IPS-18a (cell line): ENCODE results near the gene SH2D1A.
"Not testable (repeated sequence)": the region's sequence is repeated elsewhere in the genome, so short reads cannot be mapped to it uniquely, and the experiment has no call there.

Experiments used
- H3K27ac ChIP-seq: one replicate; pipeline ENCODE4 v1.5.1; 2013; ENCODE audit warnings: low read length
- H3K27me3 ChIP-seq: one replicate; pipeline ENCODE4 v1.6.1; 2013; ENCODE audit warnings: mild to moderate bottlenecking, low read length; ENCODE audit not compliant: control insufficient read depth, insufficient read depth
- H3K36me3 ChIP-seq: one replicate; pipeline ENCODE4 v1.6.1; 2013; ENCODE audit warnings: low read depth, low read length; ENCODE audit not compliant: control insufficient read depth
- H3K4me1 ChIP-seq: one replicate; pipeline ENCODE4 v1.6.1; 2013; ENCODE audit warnings: low read depth, low read length; ENCODE audit not compliant: control insufficient read depth
- H3K4me3 ChIP-seq: one replicate; pipeline ENCODE4 v1.5.1; 2013; ENCODE audit warnings: low read length
- H3K9ac ChIP-seq: one replicate; pipeline ENCODE4 v1.6.1; 2013; ENCODE audit warnings: mild to moderate bottlenecking, low read length, moderate library complexity
- H3K9me3 ChIP-seq: one replicate; pipeline ENCODE4 v1.6.1; 2013; ENCODE audit warnings: low read depth, low read length; ENCODE audit not compliant: control insufficient read depth

The SH2D1A gene

GRCh38 chrX:124346117-124346876 is at the start of gene SH2D1A:
Gene SH2D1A (plus strand): TSS chrX:124346563. CDS start chrX:124346643, 80 bp downstream.
- Histone ChIP-seq H3K4me1 (no peaks in the 10 kb centered on the region), H3K4me3 (no peak within 1 kb of the TSS), H3K27ac (no peak within 1 kb of the TSS), H3K9ac (no peak within 1 kb of the TSS), H3K27me3 (no peaks in the 10 kb centered on the region), H3K9me3 (peaks cover 9% of the 10 kb centered on the region), H3K36me3 (no peaks in the 10 kb centered on the region)

- not testable (repeated sequence) for H3K27me3 ChIP-seq, H3K36me3 ChIP-seq, H3K9ac ChIP-seq, H3K4me1 ChIP-seq, H3K4me3 ChIP-seq, H3K27ac ChIP-seq
- peaks cover 14% of the 10 kb centered on the region for H3K9me3 ChIP-seq
These were observed 47.0 kb upstream of the SH2D1A start for GRCh38 chrX:124299323-124299722.

GRCh38 chrX:124300405-124300804 is 46.0 kb upstream of the SH2D1A start:
- Histone ChIP-seq H3K36me3 (no peaks in the 10 kb centered on the region), H3K4me3 (no peak overlapping the region), H3K9me3 (peaks cover 15% of the 10 kb centered on the region), H3K9ac (no peak overlapping the region), H3K27me3 (no peaks in the 10 kb centered on the region), H3K4me1 (no peaks in the 10 kb centered on the region), H3K27ac (no peak overlapping the region)

GRCh38 chrX:124307253-124307907 is 39.0 kb upstream of the SH2D1A start:
- H3K27ac ChIP-seq, result no peak overlapping the region
- H3K27me3 ChIP-seq, result no peaks in the 10 kb centered on the region
- no peaks in the 10 kb centered on the region for H3K4me1 ChIP-seq
- H3K4me3 ChIP-seq, result no peak overlapping the region
- peaks cover 12% of the 10 kb centered on the region for H3K9me3 ChIP-seq
- H3K36me3 ChIP-seq, result no peaks in the 10 kb centered on the region
- H3K9ac ChIP-seq, result no peak overlapping the region

GRCh38 chrX:124325732-124326131 is 20.6 kb upstream of the SH2D1A start:
- H3K9ac ChIP-seq, result no peak overlapping the region
- H3K27me3 ChIP-seq, result no peaks in the 10 kb centered on the region
- no peak overlapping the region for H3K4me3 ChIP-seq
- no peaks in the 10 kb centered on the region for H3K4me1 ChIP-seq
- H3K36me3 ChIP-seq, result no peaks in the 10 kb centered on the region
- H3K27ac ChIP-seq, result no peak overlapping the region
- peaks cover 8% of the 10 kb centered on the region for H3K9me3 ChIP-seq

GRCh38 chrX:124328765-124329164 is 17.6 kb upstream of the SH2D1A start:
- no peak overlapping the region for H3K4me3 ChIP-seq
- H3K36me3 ChIP-seq, result no peaks in the 10 kb centered on the region
- H3K4me1 ChIP-seq, result no peaks in the 10 kb centered on the region
- no peak overlapping the region for H3K9ac ChIP-seq
- H3K9me3 ChIP-seq, result no peaks in the 10 kb centered on the region
- no peak overlapping the region for H3K27ac ChIP-seq
- H3K27me3 ChIP-seq, result no peaks in the 10 kb centered on the region

- Histone ChIP-seq H3K27me3 (no peaks in the 10 kb centered on the region), H3K9me3 (no peaks in the 10 kb centered on the region)
These were observed 13.6 kb upstream of the SH2D1A start, which contains the start of gene TEX13D for GRCh38 chrX:124332481-124333424. Gene TEX13D (plus strand): TSS chrX:124332660. CDS start chrX:124332918, 258 bp downstream.

GRCh38 chrX:124333862-124334261 is 12.5 kb upstream of the SH2D1A start:
- H3K9me3 ChIP-seq, result no peaks in the 10 kb centered on the region

More at GRCh38 chrX:124332481-124333424, 13.6 kb upstream of the SH2D1A start, which contains the start of gene TEX13D:
- H3K4me1 ChIP-seq, result no peaks in the 10 kb centered on the region
- no peak within 1 kb of the TSS for H3K27ac ChIP-seq
- H3K4me3 ChIP-seq, result no peak within 1 kb of the TSS
- no peak within 1 kb of the TSS for H3K9ac ChIP-seq
- H3K36me3 ChIP-seq, result no peaks in the 10 kb centered on the region

GRCh38 chrX:124334555-124334954 is 11.8 kb upstream of the SH2D1A start:
- not testable (repeated sequence) for H3K9me3 ChIP-seq

More at GRCh38 chrX:124333862-124334261, 12.5 kb upstream of the SH2D1A start:
- no peak overlapping the region for H3K27ac ChIP-seq
- H3K9ac ChIP-seq, result no peak overlapping the region
- no peaks in the 10 kb centered on the region for H3K4me1 ChIP-seq
- no peak overlapping the region for H3K4me3 ChIP-seq
- H3K27me3 ChIP-seq, result no peaks in the 10 kb centered on the region
- H3K36me3 ChIP-seq, result no peaks in the 10 kb centered on the region

GRCh38 chrX:124335598-124335997 is 10.8 kb upstream of the SH2D1A start:
- H3K27ac ChIP-seq, result no peak overlapping the region
- H3K9ac ChIP-seq, result no peak overlapping the region
- no peaks in the 10 kb centered on the region for H3K27me3 ChIP-seq
- H3K36me3 ChIP-seq, result no peaks in the 10 kb centered on the region
- no peaks in the 10 kb centered on the region for H3K9me3 ChIP-seq
- no peak overlapping the region for H3K4me3 ChIP-seq
- H3K4me1 ChIP-seq, result no peaks in the 10 kb centered on the region

More at GRCh38 chrX:124334555-124334954, 11.8 kb upstream of the SH2D1A start:
- H3K9ac ChIP-seq, H3K4me3 ChIP-seq, H3K27ac ChIP-seq, H3K27me3 ChIP-seq, H3K36me3 ChIP-seq, H3K4me1 ChIP-seq: not testable (repeated sequence)

GRCh38 chrX:124337916-124338315 is 8.4 kb upstream of the SH2D1A start:
- Histone ChIP-seq H3K9me3 (no peaks in the 10 kb centered on the region), H3K36me3 (no peaks in the 10 kb centered on the region), H3K27ac (no peak overlapping the region), H3K9ac (no peak overlapping the region), H3K4me3 (no peak overlapping the region), H3K4me1 (no peaks in the 10 kb centered on the region), H3K27me3 (no peaks in the 10 kb centered on the region)
